Esophagus squamous epithelium (tissue), 4 donors: Measurements from ENCODE around the gene SHC1.

ENCODE experiments used
- POLR2A ChIP-seq, 4 donors: fragments of 450-650 bp; IDR thresholded peaks; one replicate each; pipeline ENCODE4 v1.6.1; 2017; ENCODE audit warnings: antibody characterized with exemption in 4 of 4, mild to moderate bottlenecking in 4 of 4, moderate library complexity in 3 of 4
- TF ChIP-seq, protein P1 (sequence below), 6 experiments: fragments of 450-650 bp in 4 of 6; fragments of 200-600 bp in 2 of 6; sonication (generic) in 2 of 6; IDR thresholded peaks; one replicate each; pipeline ENCODE4 v1.5.1; 2016 to 2019; ENCODE audit warnings: antibody characterized with exemption in 6 of 6, mild to moderate bottlenecking in 4 of 6, moderate library complexity in 4 of 6

DNA sequence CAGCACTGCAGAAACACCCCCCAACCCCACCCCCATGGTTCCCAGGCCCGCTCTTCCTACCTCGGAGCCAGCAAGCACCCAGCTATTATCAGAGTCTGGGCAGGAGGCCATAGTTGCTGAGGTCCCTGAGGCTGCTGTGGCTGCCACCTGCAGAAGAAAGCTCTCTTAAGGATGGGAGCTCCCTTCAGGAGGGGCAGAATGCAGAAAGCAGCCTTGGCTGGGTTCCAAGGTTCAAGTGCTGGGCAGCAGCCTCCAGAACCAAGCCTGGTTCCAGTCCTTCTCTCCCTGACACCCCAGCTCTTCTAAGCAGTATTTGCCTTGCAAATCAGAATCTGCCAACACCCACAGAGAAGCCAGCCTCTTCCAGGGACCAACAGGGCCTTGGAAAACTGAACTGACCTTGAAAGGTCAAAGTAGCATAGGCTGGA is 16.9 kb downstream of the SHC1 start:
- TF ChIP-seq, protein P1, sequence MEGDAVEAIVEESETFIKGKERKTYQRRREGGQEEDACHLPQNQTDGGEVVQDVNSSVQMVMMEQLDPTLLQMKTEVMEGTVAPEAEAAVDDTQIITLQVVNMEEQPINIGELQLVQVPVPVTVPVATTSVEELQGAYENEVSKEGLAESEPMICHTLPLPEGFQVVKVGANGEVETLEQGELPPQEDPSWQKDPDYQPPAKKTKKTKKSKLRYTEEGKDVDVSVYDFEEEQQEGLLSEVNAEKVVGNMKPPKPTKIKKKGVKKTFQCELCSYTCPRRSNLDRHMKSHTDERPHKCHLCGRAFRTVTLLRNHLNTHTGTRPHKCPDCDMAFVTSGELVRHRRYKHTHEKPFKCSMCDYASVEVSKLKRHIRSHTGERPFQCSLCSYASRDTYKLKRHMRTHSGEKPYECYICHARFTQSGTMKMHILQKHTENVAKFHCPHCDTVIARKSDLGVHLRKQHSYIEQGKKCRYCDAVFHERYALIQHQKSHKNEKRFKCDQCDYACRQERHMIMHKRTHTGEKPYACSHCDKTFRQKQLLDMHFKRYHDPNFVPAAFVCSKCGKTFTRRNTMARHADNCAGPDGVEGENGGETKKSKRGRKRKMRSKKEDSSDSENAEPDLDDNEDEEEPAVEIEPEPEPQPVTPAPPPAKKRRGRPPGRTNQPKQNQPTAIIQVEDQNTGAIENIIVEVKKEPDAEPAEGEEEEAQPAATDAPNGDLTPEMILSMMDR (IDR thresholded peaks at IDR 0.05): no peak
- no peak for TF ChIP-seq POLR2A (IDR thresholded peaks at IDR 0.05)
